ENCODE measurements around the gene ZGPAT. TPM values are rescaled to one million over a fixed set of nuclear protein-coding genes. Genes with fewer than 3 reads are reported as not detected.
A peak's percentile ranks its signal among the peaks of the same experiment; 100 is the strongest.

ZGPAT gene
- total RNA-seq, 1 experiment from 2014 or later, result 27.6 TPM

DNA sequence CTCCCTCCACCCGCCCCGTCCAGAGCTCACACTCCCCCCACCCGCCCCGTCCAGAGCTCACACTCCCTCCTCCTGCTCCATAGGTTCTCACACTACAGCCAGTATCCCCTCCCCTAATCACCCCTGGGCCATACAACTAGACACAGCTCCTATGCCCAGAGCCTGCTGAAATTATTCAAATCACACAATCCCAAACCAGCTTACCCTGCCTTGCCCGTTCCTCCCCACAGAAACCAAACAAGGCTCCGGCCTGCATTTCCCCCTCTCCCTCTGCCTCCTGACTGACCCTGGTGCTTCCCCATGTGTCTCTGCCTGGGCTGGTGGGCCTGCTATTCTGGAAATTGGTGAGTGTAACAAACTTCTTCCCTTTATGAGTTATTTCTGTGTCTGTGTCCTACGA, 50.3 kb downstream of the ZGPAT start:
- H4K5ac ChIP-seq (ENCODE audit: insufficient read length, low read depth, low read length), result no peak overlapping the region
- no peak overlapping the region for H3T11ph ChIP-seq (ENCODE audit: low read length)
- no peaks in the 10 kb centered on the region for H3K27me3 Mint-ChIP-seq (ENCODE audit: low read depth)
- H3K56ac ChIP-seq (ENCODE audit: insufficient read length, low read depth, low read length), result no peak overlapping the region
- no peak overlapping the region for H3K14ac ChIP-seq (ENCODE audit: insufficient read depth, low read length)
- no peak overlapping the region for H3K23ac ChIP-seq (ENCODE audit: insufficient read length, low read depth, low read length)
- H4K8ac ChIP-seq (replicated peaks; ENCODE audit: insufficient read length, low read depth, low read length), result no peak overlapping the region
- H3K4ac ChIP-seq (ENCODE audit: low read depth, low read length), result no peak overlapping the region
- peaks cover 5 to 9% of the 10 kb centered on the region in 2 experiments for H3K4me1 Mint-ChIP-seq
- peak overlapping the region in 1 of 3 experiments; percentile 83; a peak in 2 of 7 replicates for H3K27ac Mint-ChIP-seq
- TF ChIP-seq, protein P1, sequence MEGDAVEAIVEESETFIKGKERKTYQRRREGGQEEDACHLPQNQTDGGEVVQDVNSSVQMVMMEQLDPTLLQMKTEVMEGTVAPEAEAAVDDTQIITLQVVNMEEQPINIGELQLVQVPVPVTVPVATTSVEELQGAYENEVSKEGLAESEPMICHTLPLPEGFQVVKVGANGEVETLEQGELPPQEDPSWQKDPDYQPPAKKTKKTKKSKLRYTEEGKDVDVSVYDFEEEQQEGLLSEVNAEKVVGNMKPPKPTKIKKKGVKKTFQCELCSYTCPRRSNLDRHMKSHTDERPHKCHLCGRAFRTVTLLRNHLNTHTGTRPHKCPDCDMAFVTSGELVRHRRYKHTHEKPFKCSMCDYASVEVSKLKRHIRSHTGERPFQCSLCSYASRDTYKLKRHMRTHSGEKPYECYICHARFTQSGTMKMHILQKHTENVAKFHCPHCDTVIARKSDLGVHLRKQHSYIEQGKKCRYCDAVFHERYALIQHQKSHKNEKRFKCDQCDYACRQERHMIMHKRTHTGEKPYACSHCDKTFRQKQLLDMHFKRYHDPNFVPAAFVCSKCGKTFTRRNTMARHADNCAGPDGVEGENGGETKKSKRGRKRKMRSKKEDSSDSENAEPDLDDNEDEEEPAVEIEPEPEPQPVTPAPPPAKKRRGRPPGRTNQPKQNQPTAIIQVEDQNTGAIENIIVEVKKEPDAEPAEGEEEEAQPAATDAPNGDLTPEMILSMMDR (conservative IDR thresholded peaks at IDR 0.05), result no peak
- H2BK15ac ChIP-seq (ENCODE audit: low read depth, low read length), result no peak overlapping the region
- no peak overlapping the region for H2AFZ ChIP-seq (ENCODE audit: low read length)
- no peaks in the 10 kb centered on the region; the same call in 1 of the 2 replicates for H3K27me3 ChIP-seq (ENCODE audit: insufficient read depth, low read length)
- H3K18ac ChIP-seq (ENCODE audit: insufficient read length, low read depth, low read length), result no peak overlapping the region
- no peaks in the 10 kb centered on the region for H3K9me3 Mint-ChIP-seq
- no peaks in the 10 kb centered on the region for H3K79me2 ChIP-seq (ENCODE audit: insufficient read depth, low read length)
- no peak overlapping the region for H2BK120ac ChIP-seq (ENCODE audit: low read depth, low read length, poor library complexity, severe bottlenecking)
- H2AK5ac ChIP-seq (ENCODE audit: insufficient read length, low read length), result no peak overlapping the region
- DNase-seq, result no peak
- H3K4me1 ChIP-seq (ENCODE audit: insufficient read depth, low read length), result no peaks in the 10 kb centered on the region
- H4K91ac ChIP-seq (ENCODE audit: insufficient read length, low read depth, low read length), result no peak overlapping the region
- no peaks in the 10 kb centered on the region for H3K23me2 ChIP-seq (ENCODE audit: insufficient read length, low read depth, low read length, poor library complexity, severe bottlenecking)
- H3K36me3 Mint-ChIP-seq (ENCODE audit: insufficient read depth in 1 of 3, low read depth in 3 of 3), result peaks cover 2 to 23% (median 2%) of the 10 kb centered on the region in 3 experiments; a peak in 5 of 7 replicates
- WGBS (ENCODE audit: extremely low coverage, insufficient read length, low lambda C conversion rate), result no CpG with 5 or more reads among the region's 7 CpGs
- no peak overlapping the region for H3K9ac ChIP-seq (ENCODE audit: extremely low read depth, insufficient read length, low read length)
- H2BK12ac ChIP-seq (ENCODE audit: insufficient read length, low read depth, low read length), result no peak overlapping the region
- H2BK20ac ChIP-seq (ENCODE audit: low read depth, low read length, poor library complexity, severe bottlenecking), result no peak overlapping the region
- H3K4me2 ChIP-seq (ENCODE audit: insufficient read depth, insufficient read length, low read length), result no peak overlapping the region
- H3K27ac ChIP-seq (ENCODE audit: insufficient read length, low read depth, low read length), result no peak overlapping the region
- no peak overlapping the region for H2BK5ac ChIP-seq (ENCODE audit: insufficient read length, low read length)
- peak overlapping the region in 1 of 2 experiments; percentile 55; a peak in 2 of 5 replicates for H3K4me3 Mint-ChIP-seq
- H3K9me3 ChIP-seq (ENCODE audit: control insufficient read depth, low read depth, low read length), result no peaks in the 10 kb centered on the region
- no peaks in the 10 kb centered on the region for H3K79me1 ChIP-seq (ENCODE audit: insufficient read depth, low read depth, low read length, poor library complexity, severe bottlenecking)
- no peaks in the 10 kb centered on the region for H4K20me1 ChIP-seq (ENCODE audit: control insufficient read depth, insufficient read depth, insufficient read length)

Measured in H9 (cell line).